NT2/D1 (cell line): ENCODE measurements around the gene LTC4S.

Experiments
- SUZ12 ChIP-seq: IDR thresholded peaks from 2 replicates; pipeline ENCODE4 v1.6.1; 2011; ENCODE audit not compliant: insufficient read length, insufficient read depth; ENCODE audit errors: extremely low read depth
- YY1 ChIP-seq: IDR thresholded peaks from 2 replicates; pipeline ENCODE4 v1.6.1; 2011; ENCODE audit not compliant: insufficient read length, insufficient read depth

- TF ChIP-seq YY1 (no peak), SUZ12 (no peak)
Measured at GRCh38 chr5:179802950-179803562, 9.3 kb downstream of the LTC4S start.
